DOHH2 (cell line): Measurements from ENCODE around the gene TM9SF1.

Experiments
- H3F3A ChIP-seq: fragments of 200-600 bp; sonication (generic), shearing (Covaris generic); 2 replicates; pipeline ENCODE4 v1.6.0; 2016; ENCODE audit warnings: antibody characterized with exemption, mild to moderate bottlenecking; ENCODE audit not compliant: control insufficient read depth, insufficient read depth
- H3K27ac ChIP-seq: fragments of 200-600 bp; sonication (generic); 2 replicates; pipeline ENCODE4 v1.5.1; 2014; ENCODE audit warnings: low read depth, mild to moderate bottlenecking, low read length, moderate library complexity
- H3K27me3 ChIP-seq: fragments of 200-600 bp; sonication (generic); 2 replicates; pipeline ENCODE4 v1.6.1; 2014; ENCODE audit warnings: mild to moderate bottlenecking, low read length, mixed read lengths; ENCODE audit not compliant: control insufficient read depth
- H3K36me3 ChIP-seq: fragments of 200-600 bp; sonication (generic); 2 replicates; pipeline ENCODE4 v1.6.1; 2014; ENCODE audit warnings: mild to moderate bottlenecking, low read length, moderate library complexity, mixed read lengths; ENCODE audit not compliant: control insufficient read depth
- H3K4me1 ChIP-seq: fragments of 200-600 bp; sonication (generic); 2 replicates; pipeline ENCODE4 v1.6.1; 2014; ENCODE audit warnings: mild to moderate bottlenecking, low read length, mixed read lengths; ENCODE audit not compliant: control insufficient read depth
- H3K4me2 ChIP-seq: fragments of 200-600 bp; sonication (generic); 2 replicates; pipeline ENCODE4 v1.6.0; 2014; ENCODE audit warnings: mild to moderate bottlenecking, low read length, moderate library complexity
- H3K4me3 ChIP-seq: fragments of 200-600 bp; sonication (generic); 2 replicates; pipeline ENCODE4 v1.5.1; 2014; ENCODE audit warnings: mild to moderate bottlenecking, low read length, mixed read lengths
- H3K79me2 ChIP-seq: fragments of 200-600 bp; sonication (generic); 2 replicates; pipeline ENCODE4 v1.6.1; 2014; ENCODE audit warnings: mild to moderate bottlenecking, low read length, mixed read lengths; ENCODE audit not compliant: control insufficient read depth
- H3K9me2 ChIP-seq: fragments of 200-600 bp; sonication (generic); replicated peaks from 2 replicates; pipeline ENCODE4 v1.6.1; 2014; ENCODE audit warnings: mild to moderate bottlenecking, low read length, mixed read lengths; ENCODE audit not compliant: control insufficient read depth
- H3K9me3 ChIP-seq: fragments of 200-600 bp; sonication (generic); 2 replicates; pipeline ENCODE4 v1.6.1; 2014; ENCODE audit warnings: antibody characterized with exemption, low read length, mixed read lengths; ENCODE audit not compliant: control insufficient read depth, insufficient read depth
- H4K20me1 ChIP-seq: fragments of 200-600 bp; sonication (generic); 2 replicates; pipeline ENCODE4 v1.6.0; 2014; ENCODE audit warnings: low read depth, mild to moderate bottlenecking, antibody characterized with exemption, low read length, moderate library complexity; ENCODE audit not compliant: control insufficient read depth, insufficient read depth
- CTCF ChIP-seq: fragments of 200-600 bp; sonication (generic); IDR thresholded peaks from one replicate; pipeline ENCODE4 v1.5.1; 2014; ENCODE audit warnings: antibody characterized with exemption, mild to moderate bottlenecking, low read depth, low read length; ENCODE audit not compliant: poor library complexity, severe bottlenecking
- EZH2phosphoT487 ChIP-seq: fragments of 200-600 bp; sonication (generic); IDR thresholded peaks from 2 replicates; pipeline ENCODE4 v1.6.1; 2017; ENCODE audit warnings: borderline replicate concordance, mild to moderate bottlenecking, antibody characterized with exemption, low read length, moderate library complexity, mixed read lengths

TM9SF1 gene

DNA sequence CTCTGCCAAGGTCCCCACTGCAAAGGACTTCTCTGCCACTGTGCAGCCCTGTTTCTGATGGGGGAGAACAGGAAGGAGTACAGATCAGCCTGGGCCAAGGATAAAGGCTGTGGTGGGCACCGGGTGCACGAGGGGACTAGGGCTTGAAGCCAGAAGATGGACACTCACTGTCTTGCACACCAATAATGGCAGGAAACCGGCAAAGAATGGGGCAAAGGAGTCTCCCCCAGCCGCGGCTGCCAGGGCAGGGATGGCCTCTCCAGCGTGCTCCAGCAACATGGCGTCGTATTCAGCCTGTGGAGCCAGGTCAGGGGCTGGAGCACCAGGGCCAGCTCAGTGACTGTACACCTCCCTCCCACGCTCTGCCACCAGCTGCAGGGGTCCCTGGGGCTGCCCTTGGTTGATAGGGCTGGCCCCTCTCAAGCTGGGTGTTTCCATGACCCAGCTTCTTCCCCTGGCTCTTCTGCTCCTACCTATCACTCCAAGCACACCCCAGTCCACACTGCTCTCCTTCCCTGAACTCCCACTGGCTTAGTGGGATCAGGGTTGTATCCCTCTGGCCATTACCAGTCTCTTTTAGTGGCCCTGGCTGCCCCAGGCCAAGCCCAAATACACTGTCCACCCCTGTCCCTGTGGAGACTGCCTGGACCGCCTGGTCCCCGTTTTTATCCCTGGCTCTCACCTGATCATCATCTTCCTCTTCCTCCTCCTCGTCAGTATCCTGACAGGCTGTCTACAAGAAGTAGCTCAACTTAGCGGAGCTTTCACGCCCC, 12.9 kb downstream of the TM9SF1 start:
- H3K4me3 ChIP-seq = no peak overlapping the region
- peaks cover 9% of the 10 kb centered on the region for H3K79me2 ChIP-seq
- H3K27me3 ChIP-seq = no peaks in the 10 kb centered on the region
- H3F3A ChIP-seq = peaks cover 3% of the 10 kb centered on the region; the same call in 1 of the 2 replicates
- H3K9me2 ChIP-seq = no peaks in the 10 kb centered on the region
- H4K20me1 ChIP-seq = no peaks in the 10 kb centered on the region
- H3K4me1 ChIP-seq = peaks cover 5% of the 10 kb centered on the region
- TF ChIP-seq EZH2phosphoT487 = no peak
- TF ChIP-seq CTCF = no peak
- no peak overlapping the region for H3K4me2 ChIP-seq
- peaks cover 93% of the 10 kb centered on the region for H3K36me3 ChIP-seq
- H3K27ac ChIP-seq = no peak overlapping the region
- H3K9me3 ChIP-seq = no peaks in the 10 kb centered on the region

GRCh38 chr14:24181371-24182077, 13.7 kb downstream of the TM9SF1 start:
- Histone ChIP-seq H3K36me3 (peaks cover 85% of the 10 kb centered on the region), H4K20me1 (no peaks in the 10 kb centered on the region), H3K27me3 (no peaks in the 10 kb centered on the region)

GRCh38 chr14:24179961-24180796, 15.1 kb downstream of the TM9SF1 start:
- Histone ChIP-seq H3K79me2 (no peaks in the 10 kb centered on the region), H3K9me3 (no peaks in the 10 kb centered on the region), H3K27me3 (no peaks in the 10 kb centered on the region), H3K4me1 (no peaks in the 10 kb centered on the region), H3F3A (peaks cover 3% of the 10 kb centered on the region; the same call in 1 of the 2 replicates), H3K9me2 (no peaks in the 10 kb centered on the region), H4K20me1 (no peaks in the 10 kb centered on the region), H3K36me3 (peaks cover 71% of the 10 kb centered on the region), H3K4me3 (no peak overlapping the region), H3K4me2 (no peak overlapping the region), H3K27ac (no peak overlapping the region)
- no peak for TF ChIP-seq EZH2phosphoT487
- TF ChIP-seq CTCF = no peak

More at GRCh38 chr14:24181371-24182077, 13.7 kb downstream of the TM9SF1 start:
- peaks cover 1% of the 10 kb centered on the region for H3K79me2 ChIP-seq
- no peak overlapping the region for H3K27ac ChIP-seq
- H3K9me3 ChIP-seq = no peaks in the 10 kb centered on the region
- H3K4me2 ChIP-seq = no peak overlapping the region
- TF ChIP-seq EZH2phosphoT487 = no peak
- TF ChIP-seq CTCF = no peak
- H3F3A ChIP-seq = peaks cover 3% of the 10 kb centered on the region; the same call in 1 of the 2 replicates
- H3K9me2 ChIP-seq = no peaks in the 10 kb centered on the region
- no peaks in the 10 kb centered on the region for H3K4me1 ChIP-seq
- H3K4me3 ChIP-seq = no peak overlapping the region
